ENCODE measurements around the gene METTL22. TPM values are rescaled to one million over a fixed set of nuclear protein-coding genes. Genes with fewer than 3 reads are reported as not detected.

METTL22 gene
- 10 to 100 TPM; 26.9 to 36.1 (median 27.4) TPM for total RNA-seq

- intact Hi-C loops (cut with DNase I; ENCODE audit: low total_unique reads), result loop anchor here (2.0 kb wide), 1 partner anchor 387 kb away; no protein-coding TSS in a partner anchor
- TF ChIP-seq CTCF (IDR thresholded peaks at IDR 0.05), result no peak
- peak; percentile 41 to 90 (median 68) for TF ChIP-seq POLR2AphosphoS5 (IDR thresholded peaks at IDR 0.05)
- peak; percentile 76 for TF ChIP-seq POLR2A (IDR thresholded peaks at IDR 0.05)
Observed at GRCh38 chr16:8621572-8622314, at the start of gene METTL22. METTL22 (plus strand) TSS chr16:8621698; CDS start chr16:8625666, 3,968 bp downstream.

GRCh38 chr16:8572063-8572918, 49.2 kb upstream of the METTL22 start:
- Histone ChIP-seq H3K27me3 (peaks cover 0 to 10% of the 10 kb centered on the region in 2 donors), H3K9me3 (no peaks in the 10 kb centered on the region), H3K27ac (no peak overlapping the region), H3K4me1 (no peaks in the 10 kb centered on the region), H3K4me3 (no peak overlapping the region), H3K36me3 (no peaks in the 10 kb centered on the region)
- intact Hi-C loops (cut with DNase I; ENCODE audit: low total_unique reads), result no loop called here
- TF ChIP-seq POLR2AphosphoS5 (IDR thresholded peaks at IDR 0.05) (no peak), POLR2A (IDR thresholded peaks at IDR 0.05) (no peak)
- no peak for DNase-seq (ENCODE audit: low spot score in 2 of 2)

More at GRCh38 chr16:8621572-8622314, at the start of gene METTL22:
- Histone ChIP-seq H3K9me3 (no peaks in the 10 kb centered on the region), H3K4me3 (peak within 1 kb of the TSS; percentile 97 to 98 (median 98)), H3K4me1 (no peaks in the 10 kb centered on the region), H3K27me3 (no peaks in the 10 kb centered on the region), H3K27ac (peak within 1 kb of the TSS; percentile 88 to 89), H3K36me3 (no peaks in the 10 kb centered on the region)
- DNase-seq (ENCODE audit: low spot score in 2 of 2), result peak; percentile 78 to 84

- no peaks in the 10 kb centered on the region for H3K4me1 ChIP-seq
- TF ChIP-seq POLR2A (IDR thresholded peaks at IDR 0.05) (no peak), CTCF (IDR thresholded peaks at IDR 0.05) (peak; percentile 22 to 28 (median 23)), POLR2AphosphoS5 (IDR thresholded peaks at IDR 0.05) (no peak)
- H3K9me3 ChIP-seq, result no peaks in the 10 kb centered on the region
- no peak for DNase-seq (ENCODE audit: low spot score in 2 of 2)
- intact Hi-C loops (cut with DNase I; ENCODE audit: low total_unique reads), result no loop called here
- no peak overlapping the region for H3K27ac ChIP-seq
- peaks cover 0 to 14% of the 10 kb centered on the region in 2 donors for H3K27me3 ChIP-seq
- H3K4me3 ChIP-seq, result no peak overlapping the region
- no peaks in the 10 kb centered on the region for H3K36me3 ChIP-seq
Observed at GRCh38 chr16:8572919-8573724, 48.4 kb upstream of the METTL22 start.

GRCh38 chr16:8575399-8575798, 46.1 kb upstream of the METTL22 start:
- Histone ChIP-seq H3K9me3 (no peaks in the 10 kb centered on the region), H3K4me3 (no peak overlapping the region), H3K36me3 (no peaks in the 10 kb centered on the region), H3K27ac (no peak overlapping the region), H3K27me3 (peaks cover 0 to 15% of the 10 kb centered on the region in 2 donors), H3K4me1 (no peaks in the 10 kb centered on the region)
- no peak for DNase-seq (ENCODE audit: low spot score in 2 of 2)
- intact Hi-C loops (cut with DNase I; ENCODE audit: low total_unique reads), result no loop called here
- TF ChIP-seq POLR2A (IDR thresholded peaks at IDR 0.05) (no peak), CTCF (IDR thresholded peaks at IDR 0.05) (no peak), POLR2AphosphoS5 (IDR thresholded peaks at IDR 0.05) (no peak)
